Keratinocyte (primary cell): Measurements from ENCODE around the gene RUSC1. TPM values are rescaled to one million over a fixed set of nuclear protein-coding genes. Genes with fewer than 3 reads are reported as not detected.

Experiments
- DNase-seq: peaks from one replicate; pipeline ENCODE4 v3.0.0-alpha.2; 2011; ENCODE audit warnings: low read depth, missing footprints, low spot score
- FAIRE-seq: peaks from 2 replicates; lab custom pipeline; 2011; peaks lifted over from hg19 to GRCh38; lab: Jason Lieb, UNC
- H2AFZ ChIP-seq: 2 replicates; pipeline ENCODE4 v1.6.0; 2012; ENCODE audit warnings: low read length, control low read depth, inconsistent platforms; ENCODE audit not compliant: control insufficient read depth
- H3K27ac ChIP-seq: 2 replicates; pipeline ENCODE4 v1.5.1; 2011; ENCODE audit warnings: low read length; ENCODE audit not compliant: control insufficient read depth, insufficient read depth
- H3K27me3 ChIP-seq: 3 replicates; pipeline ENCODE4 v1.6.0; 2011; ENCODE audit warnings: low read length; ENCODE audit not compliant: control insufficient read depth, insufficient read depth; ENCODE audit errors: extremely low read depth
- H3K36me3 ChIP-seq, 2 experiments: 2 replicates in 1 of 2; 3 replicates in 1 of 2; pipeline ENCODE4 v1.5.1; 2011; ENCODE audit warnings: low read length in 2 of 2, mild to moderate bottlenecking in 1 of 2; ENCODE audit not compliant: control insufficient read depth in 2 of 2, insufficient read depth in 2 of 2; ENCODE audit errors: extremely low read depth in 1 of 2
- H3K4me1 ChIP-seq: 3 replicates; pipeline ENCODE4 v1.5.1; 2011; ENCODE audit warnings: low read length; ENCODE audit not compliant: control insufficient read depth, insufficient read depth; ENCODE audit errors: extremely low read depth
- H3K4me2 ChIP-seq: 3 replicates; pipeline ENCODE4 v1.6.0; 2011; ENCODE audit warnings: low read depth, low read length; ENCODE audit not compliant: control insufficient read depth, insufficient read depth; ENCODE audit errors: extremely low read depth
- H3K4me3 ChIP-seq, 3 experiments: fragments of 200-600 bp in 1 of 3; sonication (generic) in 1 of 3; 2 replicates in 2 of 3; 3 replicates in 1 of 3; pipeline ENCODE4 v1.5.1; 2011 to 2016; ENCODE audit warnings: low read length in 3 of 3, mild to moderate bottlenecking in 3 of 3, control low read depth in 2 of 3, inconsistent platforms in 1 of 3, low read depth in 1 of 3, mixed read lengths in 1 of 3, mixed run types in 1 of 3, moderate library complexity in 1 of 3; ENCODE audit not compliant: control insufficient read depth in 2 of 3, insufficient read depth in 2 of 3; ENCODE audit errors: extremely low read depth in 1 of 3
- H3K79me2 ChIP-seq: 2 replicates; pipeline ENCODE4 v1.6.0; 2012; ENCODE audit warnings: low read length; ENCODE audit not compliant: control insufficient read depth, insufficient read depth
- H3K9ac ChIP-seq: 3 replicates; pipeline ENCODE4 v1.6.0; 2011; ENCODE audit warnings: low read length; ENCODE audit not compliant: control insufficient read depth, insufficient read depth; ENCODE audit errors: extremely low read depth
- H3K9me1 ChIP-seq: 3 replicates; pipeline ENCODE4 v1.6.0; 2011; ENCODE audit warnings: low read length; ENCODE audit not compliant: control insufficient read depth, insufficient read depth; ENCODE audit errors: extremely low read depth
- H3K9me3 ChIP-seq: 2 replicates; pipeline ENCODE4 v1.5.1; 2012; ENCODE audit warnings: low read depth, low read length; ENCODE audit not compliant: control insufficient read depth
- H4K20me1 ChIP-seq: 3 replicates; pipeline ENCODE4 v1.6.0; 2011; ENCODE audit warnings: low read length; ENCODE audit not compliant: control insufficient read depth, insufficient read depth; ENCODE audit errors: extremely low read depth
- CTCF ChIP-seq, 3 experiments: IDR thresholded peaks in 1 of 3; conservative IDR thresholded peaks in 1 of 3; optimal IDR thresholded peaks in 1 of 3; 2 replicates in 2 of 3; 3 replicates in 1 of 3; pipeline versions ENCODE3 to v1.5.1; 2011; ENCODE audit warnings: low read length in 3 of 3, mild to moderate bottlenecking in 3 of 3, moderate library complexity in 2 of 3, control low read depth in 1 of 3, inconsistent platforms in 1 of 3; ENCODE audit not compliant: insufficient read depth in 2 of 3; ENCODE audit errors: extremely low read depth in 1 of 3
- EZH2 ChIP-seq: IDR thresholded peaks from one replicate; pipeline ENCODE4 v1.6.1; 2012; ENCODE audit warnings: inconsistent platforms, mild to moderate bottlenecking, low read length, moderate library complexity
- dilution Hi-C: fragments of 300-500 bp; cut with MboI; formaldehyde crosslinking; loops from one replicate; pipeline ENCODE4 v1.7.0; 2020; ENCODE audit warnings: low sequenced_read_pairs; ENCODE audit not compliant: extremely low pct_ligation_motif_present
- polyA plus RNA-seq, 5 experiments: library from polyadenylated mRNA; depleted of rRNA in 3 of 5; stranded (reverse) in 3 of 5; stranded (forward) in 1 of 5; unstranded in 1 of 5; fragments of >200 nt; gene quantifications; 1 replicate in 1 of 5; 2 replicates in 3 of 5; 3 replicates in 1 of 5; pipeline versions ENCODE4 v1.2.1 to v1.2.3, GENCODE V29; 2011 to 2012; ENCODE audit warnings: missing spikeins in 2 of 5, low read depth in 1 of 5, low replicate concordance in 1 of 5

RUSC1 gene
- polyA plus RNA-seq, 1 donor (not counting 4 experiments of a cell fraction or from before 2014, with no cell fraction given) = 32.8 TPM

- Histone ChIP-seq H3K9me1 (no peaks in the 10 kb centered on the region), H3K4me1 (no peaks in the 10 kb centered on the region), H3K27me3 (no peaks in the 10 kb centered on the region), H4K20me1 (no peaks in the 10 kb centered on the region), H3K36me3 (no peaks in the 10 kb centered on the region), H3K9me3 (no peaks in the 10 kb centered on the region), H3K4me2 (no peak overlapping the region), H3K9ac (no peak overlapping the region), H3K27ac (no peak overlapping the region), H2AFZ (no peak overlapping the region), H3K79me2 (no peaks in the 10 kb centered on the region), H3K4me3 (no peak overlapping the region)
- dilution Hi-C loops = no loop called here
- no peak for DNase-seq
- no peak for FAIRE-seq
- TF ChIP-seq CTCF (optimal IDR thresholded peaks at IDR 0.05 in 1 of 3, IDR thresholded peaks at IDR 0.05 in 1 of 3, conservative IDR thresholded peaks at IDR 0.05 in 1 of 3; ENCODE audit: extremely low read depth in 1 of 3, insufficient read depth in 2 of 3, low read length in 3 of 3) (no peak), EZH2 (no peak)
Measured at GRCh38 chr1:155284476-155284875, 36.2 kb upstream of the RUSC1 start.

- dilution Hi-C loops = no loop called here
- H3K9me1 ChIP-seq = no peaks in the 10 kb centered on the region
Measured at GRCh38 chr1:155285063-155285462, 35.6 kb upstream of the RUSC1 start.

More at GRCh38 chr1:155285063-155285462, 35.6 kb upstream of the RUSC1 start:
- H3K79me2 ChIP-seq = no peaks in the 10 kb centered on the region
- H3K4me2 ChIP-seq = no peak overlapping the region
- no peak overlapping the region for H3K9ac ChIP-seq
- FAIRE-seq (no peak), DNase-seq (no peak)
- TF ChIP-seq EZH2 = no peak
- TF ChIP-seq CTCF (optimal IDR thresholded peaks at IDR 0.05 in 1 of 3, IDR thresholded peaks at IDR 0.05 in 1 of 3, conservative IDR thresholded peaks at IDR 0.05 in 1 of 3; ENCODE audit: extremely low read depth in 1 of 3, insufficient read depth in 2 of 3, low read length in 3 of 3) = no peak
- no peaks in the 10 kb centered on the region for H3K27me3 ChIP-seq
- H4K20me1 ChIP-seq = no peaks in the 10 kb centered on the region
- H2AFZ ChIP-seq = no peak overlapping the region
- no peak overlapping the region for H3K27ac ChIP-seq
- no peaks in the 10 kb centered on the region for H3K9me3 ChIP-seq
- H3K4me3 ChIP-seq = no peak overlapping the region
- H3K4me1 ChIP-seq = no peaks in the 10 kb centered on the region
- no peaks in the 10 kb centered on the region for H3K36me3 ChIP-seq
